Measurements from ENCODE around the gene TANC1.
"Not testable (repeated sequence)": the region's sequence is repeated elsewhere in the genome, so short reads cannot be mapped to it uniquely, and the experiment has no call there.

The TANC1 gene

GRCh38 chr2:159094173-159094737, 125.8 kb downstream of the TANC1 start:
- H3K4me1 Mint-ChIP-seq, result peaks cover 80% of the 10 kb centered on the region
- H3K27ac Mint-ChIP-seq, result peak overlapping the region; percentile 80
- H3K36me3 Mint-ChIP-seq (ENCODE audit: low read depth), result peaks cover 40% of the 10 kb centered on the region
- DNase-seq, result no peak
- TF ChIP-seq CTCF (IDR thresholded peaks at IDR 0.05), result no peak
- no peaks in the 10 kb centered on the region for H3K27me3 Mint-ChIP-seq (ENCODE audit: low read depth, poor library complexity)
- H3K4me3 Mint-ChIP-seq, result no peak overlapping the region
- H3K9me3 Mint-ChIP-seq, result peaks cover 18% of the 10 kb centered on the region

GRCh38 chr2:159095813-159096212, 127.4 kb downstream of the TANC1 start:
- Mint-ChIP-seq H3K4me3 (no peak overlapping the region), H3K36me3 (ENCODE audit: low read depth) (peaks cover 52% of the 10 kb centered on the region), H3K9me3 (peaks cover 18% of the 10 kb centered on the region), H3K27me3 (ENCODE audit: low read depth, poor library complexity) (no peaks in the 10 kb centered on the region), H3K4me1 (peaks cover 80% of the 10 kb centered on the region), H3K27ac (no peak overlapping the region)
- TF ChIP-seq CTCF (IDR thresholded peaks at IDR 0.05), result no peak
- DNase-seq, result no peak

- DNase-seq; H3K4me3 Mint-ChIP-seq; H3K27me3 Mint-ChIP-seq (ENCODE audit: low read depth, poor library complexity): not testable (repeated sequence)
- Mint-ChIP-seq H3K9me3 (peaks cover 18% of the 10 kb centered on the region), H3K27ac (peak overlapping the region; percentile 66), H3K4me1 (peaks cover 80% of the 10 kb centered on the region), H3K36me3 (ENCODE audit: low read depth) (peaks cover 58% of the 10 kb centered on the region)
These were observed 127.9 kb downstream of the TANC1 start for GRCh38 chr2:159096302-159096855.

- no peak for DNase-seq
- H3K4me3 Mint-ChIP-seq, result no peak overlapping the region
- no peaks in the 10 kb centered on the region for H3K27me3 Mint-ChIP-seq (ENCODE audit: low read depth, poor library complexity)
- peak overlapping the region; percentile 81 for H3K27ac Mint-ChIP-seq
- TF ChIP-seq CTCF (IDR thresholded peaks at IDR 0.05), result no peak
- peaks cover 18% of the 10 kb centered on the region for H3K9me3 Mint-ChIP-seq
- peaks cover 80% of the 10 kb centered on the region for H3K4me1 Mint-ChIP-seq
- peaks cover 63% of the 10 kb centered on the region for H3K36me3 Mint-ChIP-seq (ENCODE audit: low read depth)
These were observed 128.5 kb downstream of the TANC1 start for GRCh38 chr2:159096901-159097300.

GRCh38 chr2:159098361-159098760, 129.9 kb downstream of the TANC1 start:
- H3K9me3 Mint-ChIP-seq, result peaks cover 18% of the 10 kb centered on the region
- no peak for TF ChIP-seq CTCF (IDR thresholded peaks at IDR 0.05)
- DNase-seq, result no peak
- H3K4me1 Mint-ChIP-seq, result peaks cover 68% of the 10 kb centered on the region
- peaks cover 66% of the 10 kb centered on the region for H3K36me3 Mint-ChIP-seq (ENCODE audit: low read depth)
- no peaks in the 10 kb centered on the region for H3K27me3 Mint-ChIP-seq (ENCODE audit: low read depth, poor library complexity)
- no peak overlapping the region for H3K4me3 Mint-ChIP-seq
- peak overlapping the region; percentile 45 for H3K27ac Mint-ChIP-seq

GRCh38 chr2:159098921-159099411, 130.5 kb downstream of the TANC1 start:
- Mint-ChIP-seq H3K4me1 (peaks cover 62% of the 10 kb centered on the region), H3K4me3 (no peak overlapping the region), H3K36me3 (ENCODE audit: low read depth) (peaks cover 66% of the 10 kb centered on the region), H3K27me3 (ENCODE audit: low read depth, poor library complexity) (no peaks in the 10 kb centered on the region), H3K9me3 (peaks cover 18% of the 10 kb centered on the region), H3K27ac (peak overlapping the region; percentile 79)
- no peak for DNase-seq
- no peak for TF ChIP-seq CTCF (IDR thresholded peaks at IDR 0.05)
